ENCODE data around the gene POLDIP2.

POLDIP2 gene

GRCh38 chr17:28357061-28357900 lies at the start of gene POLDIP2:
Gene POLDIP2 (minus strand): TSS chr17:28357527. CDS start chr17:28357448, 79 bp downstream.
- DNase-seq (ENCODE audit: low spot score) = peak; percentile 98

- no peak for DNase-seq (ENCODE audit: low spot score)
Observed at GRCh38 chr17:28406473-28406814, 49.1 kb upstream of the POLDIP2 start.

GRCh38 chr17:28405632-28406472 lies 48.5 kb upstream of the POLDIP2 start, which contains the start of gene SLC46A1:
Gene SLC46A1 (minus strand): TSS chr17:28406212. CDS start chr17:28406114, 98 bp downstream.
- DNase-seq (ENCODE audit: low spot score) = peak; percentile 85

GRCh38 chr17:28404812-28405570 lies 47.7 kb upstream of the POLDIP2 start:
- peak; percentile 60 for DNase-seq (ENCODE audit: low spot score)

DNA sequence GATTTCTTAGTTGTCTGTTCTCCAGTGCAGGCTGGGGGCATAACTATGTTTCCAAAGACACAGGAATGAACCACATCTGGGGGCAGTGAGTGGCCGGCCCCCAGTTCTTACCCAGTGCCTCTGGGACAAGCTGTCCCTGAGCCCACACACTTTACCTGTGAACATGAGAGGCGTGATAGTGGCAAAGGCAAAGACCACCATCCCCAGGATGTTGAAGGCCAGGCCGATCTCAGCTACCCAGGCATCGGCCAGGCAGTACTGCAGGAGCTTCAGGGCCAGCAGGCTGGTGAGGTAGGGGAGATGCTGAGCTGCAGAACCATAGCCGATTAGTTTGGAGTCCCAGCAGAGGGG lies 47.1 kb upstream of the POLDIP2 start:
- no peak for DNase-seq (ENCODE audit: low spot score)

DNA sequence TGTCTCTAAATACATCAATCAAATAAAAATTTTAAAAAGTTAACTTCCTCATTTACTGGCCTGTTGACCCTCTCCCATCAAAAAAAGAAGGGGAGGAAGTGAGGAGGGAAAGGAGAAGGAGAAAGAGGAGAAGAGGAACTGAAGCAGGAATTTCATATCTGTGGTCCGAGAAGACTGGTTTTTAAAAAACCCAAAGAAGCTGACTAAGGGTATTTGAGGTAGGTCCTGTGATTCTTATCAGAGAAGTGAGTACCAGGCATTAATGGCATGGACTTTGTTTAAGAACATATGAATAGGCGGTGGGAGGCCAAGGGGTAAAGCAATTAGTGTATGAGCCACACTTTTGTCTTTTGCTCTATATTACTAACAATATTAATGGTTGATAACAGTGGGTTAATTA lies 46.7 kb upstream of the POLDIP2 start:
- DNase-seq (ENCODE audit: low spot score) = no peak

GRCh38 chr17:28402844-28403243 lies 45.5 kb upstream of the POLDIP2 start:
- no peak for DNase-seq (ENCODE audit: low spot score)

DNA sequence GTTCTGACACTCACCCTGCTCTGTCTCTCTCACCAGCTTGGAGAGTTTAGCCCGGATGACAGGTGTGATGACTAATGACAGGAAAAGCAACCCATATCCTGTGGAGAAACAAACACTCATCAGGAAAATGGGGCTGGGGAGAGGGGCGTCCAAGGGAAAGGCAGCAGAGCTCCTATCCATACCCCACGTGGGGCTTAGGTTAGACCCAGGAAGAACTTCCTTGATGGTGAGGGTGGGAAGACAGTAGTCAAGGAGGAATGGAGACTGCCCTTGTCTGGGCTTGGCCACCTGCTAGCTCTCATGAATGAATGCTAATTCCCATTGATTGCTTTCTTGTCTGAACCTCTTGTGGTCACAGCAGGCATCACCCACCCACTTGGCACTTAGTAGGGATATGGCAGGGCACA lies 44.9 kb upstream of the POLDIP2 start:
- DNase-seq (ENCODE audit: low spot score) = no peak

- DNase-seq (ENCODE audit: low spot score) = no peak
Observed at GRCh38 chr17:28399808-28400207, 42.5 kb upstream of the POLDIP2 start.

- DNase-seq (ENCODE audit: low spot score) = no peak
Observed at GRCh38 chr17:28398280-28398981, 41.1 kb upstream of the POLDIP2 start.

GRCh38 chr17:28397687-28398279 lies 40.5 kb upstream of the POLDIP2 start:
- no peak for DNase-seq (ENCODE audit: low spot score)

- no peak for DNase-seq (ENCODE audit: low spot score)
Observed at GRCh38 chr17:28397275-28397674, 39.9 kb upstream of the POLDIP2 start.

DNA sequence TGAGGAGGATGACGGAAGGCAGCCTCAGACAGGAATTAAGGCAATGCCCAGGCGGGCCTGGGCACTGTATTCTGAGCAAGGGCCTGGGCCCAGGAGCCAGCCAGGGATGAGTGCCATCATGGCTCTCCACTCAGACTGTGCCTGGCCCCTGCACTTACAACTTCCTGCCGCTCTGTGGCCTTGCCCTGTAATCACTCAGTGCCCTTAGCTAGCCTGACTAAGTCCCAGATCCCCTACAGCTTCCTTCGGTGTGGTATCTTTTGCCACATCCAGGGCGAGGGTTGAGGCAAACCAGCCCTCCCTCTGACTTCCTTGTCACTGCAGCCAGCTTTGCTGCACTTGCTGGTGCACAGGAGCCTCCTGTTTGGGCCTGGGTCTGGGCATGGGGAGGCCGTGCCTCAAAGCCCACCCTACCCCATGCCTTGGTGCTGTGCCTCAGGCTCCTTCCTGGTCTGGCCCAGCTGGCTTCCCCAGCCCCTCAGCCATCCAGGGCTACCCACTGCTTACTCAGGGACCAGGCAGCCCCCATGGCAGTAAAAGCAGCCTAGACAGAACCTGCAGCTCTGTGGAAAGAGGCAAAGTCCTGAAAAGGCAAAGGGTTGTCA lies 39.4 kb upstream of the POLDIP2 start:
- DNase-seq (ENCODE audit: low spot score) = no peak

DNA sequence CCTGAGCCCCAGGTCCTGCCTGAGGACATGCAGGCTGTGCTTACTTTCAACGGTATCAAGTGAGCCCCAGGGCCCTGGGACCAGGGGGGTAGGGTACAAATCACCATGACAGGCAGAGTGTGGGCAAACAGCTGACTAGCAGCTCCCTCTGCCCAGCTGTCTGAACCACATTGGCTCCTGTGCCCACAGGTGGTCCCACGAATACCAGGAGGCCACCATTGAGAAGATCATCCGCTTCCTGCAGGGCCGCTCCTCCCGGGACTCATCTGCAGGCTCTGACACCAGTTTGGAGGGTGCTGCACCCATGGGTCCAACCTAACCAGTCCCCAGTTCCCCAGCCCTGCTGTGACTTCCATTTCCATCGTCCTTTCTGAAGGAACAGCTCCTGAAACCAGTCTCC lies 38.6 kb upstream of the POLDIP2 start:
- no peak for DNase-seq (ENCODE audit: low spot score)

DNA sequence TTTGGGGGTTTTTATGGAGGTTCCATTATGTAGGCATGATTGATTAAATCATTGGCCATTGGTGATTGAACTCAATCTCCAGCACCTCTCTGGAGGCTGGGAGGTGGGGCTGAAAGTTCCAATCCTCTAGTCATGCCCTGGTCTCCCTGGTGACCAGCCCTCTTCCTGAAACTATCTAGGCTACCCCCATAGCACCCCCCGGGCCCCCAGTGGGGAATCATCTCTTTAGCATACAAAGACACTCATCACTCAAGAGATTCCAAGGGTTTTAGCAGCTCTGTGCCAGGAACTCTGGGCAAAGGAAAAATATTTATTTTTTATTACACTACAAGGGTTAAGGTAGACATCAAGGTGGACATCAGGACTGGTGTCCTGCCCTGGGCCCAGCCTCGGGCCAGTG lies 38.1 kb upstream of the POLDIP2 start:
- no peak for DNase-seq (ENCODE audit: low spot score)

- DNase-seq (ENCODE audit: low spot score) = peak; percentile 31
Observed at GRCh38 chr17:28394337-28395116, 37.2 kb upstream of the POLDIP2 start.

GRCh38 chr17:28392491-28392890 lies 35.2 kb upstream of the POLDIP2 start:
- peak; percentile 55 for DNase-seq (ENCODE audit: low spot score)

- no peak for DNase-seq (ENCODE audit: low spot score)
Observed at GRCh38 chr17:28391401-28391800, 34.1 kb upstream of the POLDIP2 start.

DNA sequence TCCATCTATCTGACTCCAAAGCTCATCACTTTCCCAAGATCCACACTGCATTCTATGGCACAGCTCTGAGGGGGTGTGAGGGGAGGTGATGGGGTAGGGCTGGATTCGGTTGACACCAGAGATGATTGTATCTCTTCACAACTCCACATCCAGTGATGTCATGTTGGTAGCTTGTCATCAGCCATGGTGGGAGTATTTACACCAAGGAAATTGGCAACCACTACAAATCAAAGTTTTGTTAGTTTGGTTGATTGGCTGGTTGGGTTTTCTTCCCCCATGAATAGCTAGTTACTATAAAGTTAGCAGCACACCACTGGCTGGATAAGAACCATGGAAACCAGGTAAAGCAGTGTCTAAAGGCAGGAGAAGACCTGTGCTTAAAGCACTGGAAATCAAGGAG lies 33.7 kb upstream of the POLDIP2 start:
- no peak for DNase-seq (ENCODE audit: low spot score)

GRCh38 chr17:28390563-28390962 lies 33.2 kb upstream of the POLDIP2 start:
- DNase-seq (ENCODE audit: low spot score) = no peak
